ENCODE data around the gene ZNF536.

Gene ZNF536

GRCh38 chr19:30535011-30535410, 162.8 kb downstream of the ZNF536 start:
- no peak for DNase-seq (ENCODE audit: low read depth)
- H3K4me3 ChIP-seq (ENCODE audit: low read depth, low read length), result no peak overlapping the region
- TF ChIP-seq CTCF (IDR thresholded peaks at IDR 0.05; ENCODE audit: low read depth, low read length) (no peak), POLR2A (IDR thresholded peaks at IDR 0.05; ENCODE audit: extremely low read depth, insufficient read length) (no peak), MAX (IDR thresholded peaks at IDR 0.05; ENCODE audit: low read depth, low read length) (no peak), MYC (IDR thresholded peaks at IDR 0.05; ENCODE audit: low read depth, low read length) (no peak)

- TF ChIP-seq CTCF (IDR thresholded peaks at IDR 0.05; ENCODE audit: low read depth, low read length), result no peak
- TF ChIP-seq MYC (IDR thresholded peaks at IDR 0.05; ENCODE audit: low read depth, low read length), result no peak
- TF ChIP-seq POLR2A (IDR thresholded peaks at IDR 0.05; ENCODE audit: extremely low read depth, insufficient read length), result no peak
- DNase-seq (ENCODE audit: low read depth), result no peak
- H3K4me3 ChIP-seq (ENCODE audit: low read depth, low read length), result no peak overlapping the region
Measured at GRCh38 chr19:30536975-30537374, 164.8 kb downstream of the ZNF536 start.

- no peak overlapping the region for H3K4me3 ChIP-seq (ENCODE audit: low read depth, low read length)
- DNase-seq (ENCODE audit: low read depth), result no peak
- TF ChIP-seq MYC (IDR thresholded peaks at IDR 0.05; ENCODE audit: low read depth, low read length) (no peak), CTCF (IDR thresholded peaks at IDR 0.05; ENCODE audit: low read depth, low read length) (no peak), POLR2A (IDR thresholded peaks at IDR 0.05; ENCODE audit: extremely low read depth, insufficient read length) (no peak), MAX (IDR thresholded peaks at IDR 0.05; ENCODE audit: low read depth, low read length) (no peak)
Measured at GRCh38 chr19:30539315-30539714, 167.1 kb downstream of the ZNF536 start.

GRCh38 chr19:30539981-30540380, 167.8 kb downstream of the ZNF536 start:
- TF ChIP-seq MAX (IDR thresholded peaks at IDR 0.05; ENCODE audit: low read depth, low read length) (no peak), MYC (IDR thresholded peaks at IDR 0.05; ENCODE audit: low read depth, low read length) (no peak), POLR2A (IDR thresholded peaks at IDR 0.05; ENCODE audit: extremely low read depth, insufficient read length) (no peak), CTCF (IDR thresholded peaks at IDR 0.05; ENCODE audit: low read depth, low read length) (no peak)
- no peak for DNase-seq (ENCODE audit: low read depth)
- no peak overlapping the region for H3K4me3 ChIP-seq (ENCODE audit: low read depth, low read length)

- no peak for TF ChIP-seq POLR2A (IDR thresholded peaks at IDR 0.05; ENCODE audit: extremely low read depth, insufficient read length)
- TF ChIP-seq MAX (IDR thresholded peaks at IDR 0.05; ENCODE audit: low read depth, low read length), result 0 out of 2 replicates have a peak, but pooled peaks have one; percentile 17
- DNase-seq (ENCODE audit: low read depth), result peak; percentile 74
- no peak overlapping the region for H3K4me3 ChIP-seq (ENCODE audit: low read depth, low read length)
Measured at GRCh38 chr19:30540761-30541160, 168.6 kb downstream of the ZNF536 start.

DNA sequence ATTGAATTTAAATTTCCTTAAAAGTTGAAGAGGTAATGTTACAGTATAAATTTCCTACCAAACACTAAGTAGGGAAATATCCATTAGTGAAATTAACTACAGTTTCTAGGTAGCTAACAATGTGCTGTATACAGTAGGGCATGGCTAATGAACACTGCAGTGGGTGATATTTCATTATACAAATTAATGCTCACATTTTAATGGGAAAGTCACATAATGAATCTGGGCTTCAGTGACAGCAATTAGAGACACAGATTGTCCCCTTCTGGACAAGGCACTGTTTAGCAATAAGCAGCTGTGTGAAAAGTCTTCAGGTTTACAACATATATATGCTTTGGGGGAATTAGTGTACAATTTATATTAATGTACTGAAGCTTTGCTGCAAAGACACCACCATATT, 169.4 kb downstream of the ZNF536 start:
- TF ChIP-seq MYC (IDR thresholded peaks at IDR 0.05; ENCODE audit: low read depth, low read length) (no peak), MAX (IDR thresholded peaks at IDR 0.05; ENCODE audit: low read depth, low read length) (no peak)
- DNase-seq (ENCODE audit: low read depth), result no peak
- no peak overlapping the region for H3K4me3 ChIP-seq (ENCODE audit: low read depth, low read length)
